ENCODE measurements around the gene ZNF689.
"Not testable (repeated sequence)": the region's sequence is repeated elsewhere in the genome, so short reads cannot be mapped to it uniquely, and the experiment has no call there.

Gene ZNF689

GRCh38 chr16:30633526-30633925, 23.3 kb upstream of the ZNF689 start:
- no peak for DNase-seq

- not testable (repeated sequence) for DNase-seq
Observed at GRCh38 chr16:30632454-30632853, 22.3 kb upstream of the ZNF689 start.

GRCh38 chr16:30628628-30629540, 18.7 kb upstream of the ZNF689 start:
- DNase-seq = peak; percentile 77

GRCh38 chr16:30626236-30626635, 16.0 kb upstream of the ZNF689 start:
- no peak for DNase-seq

GRCh38 chr16:30623536-30624283, 13.5 kb upstream of the ZNF689 start:
- no peak for DNase-seq

GRCh38 chr16:30622455-30623032, 12.4 kb upstream of the ZNF689 start:
- DNase-seq = no peak

- no peak for DNase-seq
Observed at GRCh38 chr16:30621765-30622164, 11.6 kb upstream of the ZNF689 start.

GRCh38 chr16:30620169-30620568, 10.0 kb upstream of the ZNF689 start:
- no peak for DNase-seq

GRCh38 chr16:30619638-30620037, 9.4 kb upstream of the ZNF689 start:
- DNase-seq = no peak

- DNase-seq = no peak
Observed at GRCh38 chr16:30619202-30619601, 9.0 kb upstream of the ZNF689 start.

GRCh38 chr16:30615358-30616091, 5.3 kb upstream of the ZNF689 start:
- peak; percentile 64 for DNase-seq

- peak; percentile 32 for DNase-seq
Observed at GRCh38 chr16:30609002-30609925, 925 bp downstream of the ZNF689 start.

GRCh38 chr16:30606004-30606403, 4.2 kb downstream of the ZNF689 start:
- DNase-seq = no peak

- peak; percentile 20 for DNase-seq
Observed at GRCh38 chr16:30605158-30605557, 5.0 kb downstream of the ZNF689 start.

GRCh38 chr16:30604316-30604947, 5.8 kb downstream of the ZNF689 start:
- no peak for DNase-seq

GRCh38 chr16:30603945-30604315, 6.3 kb downstream of the ZNF689 start:
- DNase-seq = no peak

GRCh38 chr16:30602616-30603277, 7.4 kb downstream of the ZNF689 start:
- no peak for DNase-seq

GRCh38 chr16:30601966-30602365, 8.2 kb downstream of the ZNF689 start:
- no peak for DNase-seq

GRCh38 chr16:30600929-30601328, 9.3 kb downstream of the ZNF689 start:
- DNase-seq = no peak

GRCh38 chr16:30600215-30600614, 10.0 kb downstream of the ZNF689 start:
- no peak for DNase-seq

- DNase-seq = no peak
Observed at GRCh38 chr16:30592871-30593270, 17.3 kb downstream of the ZNF689 start.

All from CD4-positive, alpha-beta T cell treated with Interferon gamma for 1 hour (primary cell).